Karpas-422 (cell line): ENCODE measurements around the gene CYP39A1. TPM values are rescaled to one million over a fixed set of nuclear protein-coding genes. Genes with fewer than 3 reads are reported as not detected.
A peak's percentile ranks its signal among the peaks of the same experiment; 100 is the strongest.

ENCODE experiments used
- DNase-seq: peaks from one replicate; pipeline ENCODE4 v3.0.0-alpha.2; 2015
- H2AFZ ChIP-seq: fragments of 200-600 bp; sonication (generic); 2 replicates; pipeline ENCODE4 v1.6.1; 2014; ENCODE audit warnings: antibody characterized with exemption, low read length, mixed read lengths
- H3K27ac ChIP-seq: fragments of 200-600 bp; sonication (generic); 2 replicates; pipeline ENCODE4 v1.5.1; 2014; ENCODE audit warnings: mild to moderate bottlenecking, low read length, moderate library complexity
- H3K27me3 ChIP-seq: fragments of 200-600 bp; sonication (generic); 2 replicates; pipeline ENCODE4 v1.6.1; 2014; ENCODE audit warnings: low read length, mixed read lengths
- H3K36me3 ChIP-seq: fragments of 200-600 bp; sonication (generic); 2 replicates; pipeline ENCODE4 v1.6.1; 2014; ENCODE audit warnings: low read length, mixed read lengths; ENCODE audit not compliant: insufficient read depth
- H3K4me1 ChIP-seq: fragments of 200-600 bp; sonication (generic); 2 replicates; pipeline ENCODE4 v1.6.1; 2014; ENCODE audit warnings: mild to moderate bottlenecking, low read length, mixed read lengths
- H3K4me2 ChIP-seq: fragments of 200-600 bp; sonication (generic); 2 replicates; pipeline ENCODE4 v1.6.1; 2014; ENCODE audit warnings: low read length, low read depth, mild to moderate bottlenecking; ENCODE audit not compliant: poor library complexity, severe bottlenecking
- H3K4me3 ChIP-seq: fragments of 200-600 bp; sonication (generic); 2 replicates; pipeline ENCODE4 v1.5.1; 2014; ENCODE audit warnings: mild to moderate bottlenecking, antibody characterized with exemption, low read length, mixed read lengths
- H3K79me2 ChIP-seq: fragments of 200-600 bp; sonication (generic); 2 replicates; pipeline ENCODE4 v1.6.1; 2014; ENCODE audit warnings: mild to moderate bottlenecking, low read length, mixed read lengths
- H3K9ac ChIP-seq: fragments of 200-600 bp; sonication (generic); 2 replicates; pipeline ENCODE4 v1.6.0; 2014; ENCODE audit warnings: low read length
- H3K9me2 ChIP-seq: fragments of 200-600 bp; sonication (generic), shearing (Covaris generic); replicated peaks from 2 replicates; pipeline ENCODE4 v1.6.0; 2014; ENCODE audit warnings: mild to moderate bottlenecking, low read length, moderate library complexity; ENCODE audit not compliant: insufficient read depth
- H3K9me3 ChIP-seq: fragments of 300-700, 200-600 bp; sonication (generic); 2 replicates; pipeline ENCODE4 v1.6.1; 2014; ENCODE audit warnings: low read length, mixed read lengths
- H4K20me1 ChIP-seq: fragments of 200-600 bp; sonication (generic); 2 replicates; pipeline ENCODE4 v1.6.1; 2014; ENCODE audit warnings: mild to moderate bottlenecking, antibody characterized with exemption, low read length, low read depth; ENCODE audit not compliant: insufficient read depth
- total RNA-seq: library from RNA; depleted of rRNA; stranded (reverse); fragments of >200 nt; shearing (Covaris generic); gene quantifications from 2 replicates; pipeline ENCODE4 v1.2.3, GENCODE V29; 2014; ENCODE audit warnings: low replicate concordance

The CYP39A1 gene
- total RNA-seq, 1 experiment from 2014 or later: 15.4 TPM

- no peak overlapping the region for H3K9ac ChIP-seq
- H3K27me3 ChIP-seq: no peaks in the 10 kb centered on the region
- no peaks in the 10 kb centered on the region for H4K20me1 ChIP-seq
- no peak overlapping the region for H2AFZ ChIP-seq
- H3K4me1 ChIP-seq: peaks cover 63% of the 10 kb centered on the region
- H3K4me2 ChIP-seq: no peak overlapping the region
- peak overlapping the region; percentile 95 for H3K27ac ChIP-seq
- no peak for DNase-seq
- no peaks in the 10 kb centered on the region for H3K9me3 ChIP-seq
- H3K79me2 ChIP-seq: no peaks in the 10 kb centered on the region
- H3K9me2 ChIP-seq: no peaks in the 10 kb centered on the region
- no peak overlapping the region for H3K4me3 ChIP-seq
- peaks cover 3% of the 10 kb centered on the region; the same call in 1 of the 2 replicates for H3K36me3 ChIP-seq
Observed at GRCh38 chr6:46628498-46628897, 24.1 kb downstream of the CYP39A1 start.

DNA sequence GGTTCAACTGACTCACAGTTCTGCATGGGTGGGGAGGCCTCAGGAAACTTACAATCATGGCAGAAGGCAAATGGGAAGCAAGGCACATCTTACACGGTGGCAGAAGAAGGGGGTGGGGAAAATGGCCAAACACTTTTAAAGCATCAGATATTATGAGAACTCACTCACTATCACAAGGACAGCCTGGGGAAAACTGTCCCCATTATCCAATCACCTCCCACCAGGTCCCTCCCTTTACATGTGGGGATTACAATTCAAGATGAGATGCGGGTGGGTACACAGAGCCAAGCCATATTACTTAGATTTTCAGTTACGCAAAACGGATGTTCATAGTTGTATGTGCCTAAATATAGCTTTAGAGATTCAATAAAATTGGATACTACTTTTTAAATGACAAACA, 25.6 kb downstream of the CYP39A1 start:
- Histone ChIP-seq H3K27ac (peak overlapping the region; percentile 95), H3K4me3 (0 out of 2 replicates have a peak overlapping the region, but pooled peaks have one; percentile 32), H3K4me1 (peaks cover 60% of the 10 kb centered on the region), H3K9me3 (no peaks in the 10 kb centered on the region), H3K27me3 (no peaks in the 10 kb centered on the region), H3K9me2 (no peaks in the 10 kb centered on the region), H4K20me1 (no peaks in the 10 kb centered on the region), H3K9ac (peak overlapping the region; percentile 48), H3K4me2 (peak overlapping the region; percentile 77), H3K36me3 (peaks cover 9% of the 10 kb centered on the region; the same call in 1 of the 2 replicates), H2AFZ (peak overlapping the region; percentile 15), H3K79me2 (no peaks in the 10 kb centered on the region)
- peak; percentile 68 for DNase-seq

GRCh38 chr6:46626228-46626909, 26.2 kb downstream of the CYP39A1 start:
- no peaks in the 10 kb centered on the region for H3K9me2 ChIP-seq
- H3K79me2 ChIP-seq: no peaks in the 10 kb centered on the region
- H3K9me3 ChIP-seq: no peaks in the 10 kb centered on the region
- H3K27me3 ChIP-seq: no peaks in the 10 kb centered on the region
- no peaks in the 10 kb centered on the region for H4K20me1 ChIP-seq
- peak overlapping the region; percentile 95 for H3K27ac ChIP-seq
- H3K4me3 ChIP-seq: peak overlapping the region; percentile 48
- peak overlapping the region; percentile 77 for H3K4me2 ChIP-seq
- H2AFZ ChIP-seq: peak overlapping the region; percentile 19
- H3K9ac ChIP-seq: peak overlapping the region; percentile 48
- peaks cover 9% of the 10 kb centered on the region; the same call in 1 of the 2 replicates for H3K36me3 ChIP-seq
- peak; percentile 87 for DNase-seq
- peaks cover 61% of the 10 kb centered on the region for H3K4me1 ChIP-seq

DNA sequence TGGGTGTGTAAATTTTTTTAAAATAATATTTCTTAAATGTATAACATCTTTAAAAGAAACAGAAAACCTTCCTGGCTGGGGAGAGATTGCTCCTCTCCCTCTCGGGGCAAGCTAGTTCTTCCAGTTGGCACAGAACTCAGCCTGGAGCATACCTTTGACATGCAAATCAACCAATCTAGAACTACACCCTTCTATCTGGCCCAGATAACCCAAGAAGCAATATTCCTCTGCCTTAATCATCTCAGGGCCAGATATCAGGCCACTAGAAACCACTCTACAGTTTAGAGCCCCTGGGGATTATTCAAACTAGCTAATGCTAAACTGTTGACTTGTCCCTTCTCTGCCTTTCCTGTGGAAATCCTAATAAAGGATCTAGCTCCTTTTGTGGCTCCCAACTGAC, 33.9 kb downstream of the CYP39A1 start:
- no peaks in the 10 kb centered on the region for H3K9me3 ChIP-seq
- peaks cover 13% of the 10 kb centered on the region; the same call in 1 of the 2 replicates for H3K4me1 ChIP-seq
- no peaks in the 10 kb centered on the region for H3K79me2 ChIP-seq
- H3K36me3 ChIP-seq: peaks cover 7% of the 10 kb centered on the region; the same call in 1 of the 2 replicates
- H3K9ac ChIP-seq: no peak overlapping the region
- no peak overlapping the region for H3K4me2 ChIP-seq
- no peaks in the 10 kb centered on the region for H3K27me3 ChIP-seq
- no peaks in the 10 kb centered on the region for H4K20me1 ChIP-seq
- H3K9me2 ChIP-seq: 0 out of 2 replicates have a peak, but pooled peaks cover 2% of the 10 kb centered on the region
- no peak overlapping the region for H2AFZ ChIP-seq
- no peak overlapping the region for H3K27ac ChIP-seq
- no peak overlapping the region for H3K4me3 ChIP-seq
- no peak for DNase-seq

DNA sequence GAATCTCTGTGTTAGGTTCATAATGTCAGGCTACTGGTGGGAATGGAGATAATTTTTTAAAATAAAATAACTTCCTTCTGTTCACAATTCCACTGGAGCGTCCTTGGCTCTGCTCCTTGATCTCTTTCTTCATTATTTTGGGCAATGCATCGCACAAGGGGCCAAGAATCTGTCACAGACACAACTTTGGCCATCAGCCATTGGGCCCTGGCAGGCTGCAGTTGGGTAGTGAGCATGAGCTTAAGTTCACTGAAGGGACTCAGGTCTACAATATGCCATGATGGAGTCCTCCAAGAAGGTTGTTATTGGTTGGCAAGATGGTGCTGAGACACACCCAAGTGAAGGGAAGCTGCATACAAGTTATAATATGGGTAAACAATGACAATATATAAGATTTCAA, 40.0 kb downstream of the CYP39A1 start:
- Histone ChIP-seq H3K4me2 (no peak overlapping the region), H3K9ac (no peak overlapping the region), H4K20me1 (no peaks in the 10 kb centered on the region), H3K79me2 (no peaks in the 10 kb centered on the region), H3K4me1 (peaks cover 8% of the 10 kb centered on the region), H2AFZ (no peak overlapping the region), H3K27ac (no peak overlapping the region), H3K27me3 (no peaks in the 10 kb centered on the region), H3K4me3 (no peak overlapping the region), H3K36me3 (no peaks in the 10 kb centered on the region), H3K9me2 (0 out of 2 replicates have a peak, but pooled peaks cover 2% of the 10 kb centered on the region), H3K9me3 (no peaks in the 10 kb centered on the region)
- DNase-seq: no peak

DNA sequence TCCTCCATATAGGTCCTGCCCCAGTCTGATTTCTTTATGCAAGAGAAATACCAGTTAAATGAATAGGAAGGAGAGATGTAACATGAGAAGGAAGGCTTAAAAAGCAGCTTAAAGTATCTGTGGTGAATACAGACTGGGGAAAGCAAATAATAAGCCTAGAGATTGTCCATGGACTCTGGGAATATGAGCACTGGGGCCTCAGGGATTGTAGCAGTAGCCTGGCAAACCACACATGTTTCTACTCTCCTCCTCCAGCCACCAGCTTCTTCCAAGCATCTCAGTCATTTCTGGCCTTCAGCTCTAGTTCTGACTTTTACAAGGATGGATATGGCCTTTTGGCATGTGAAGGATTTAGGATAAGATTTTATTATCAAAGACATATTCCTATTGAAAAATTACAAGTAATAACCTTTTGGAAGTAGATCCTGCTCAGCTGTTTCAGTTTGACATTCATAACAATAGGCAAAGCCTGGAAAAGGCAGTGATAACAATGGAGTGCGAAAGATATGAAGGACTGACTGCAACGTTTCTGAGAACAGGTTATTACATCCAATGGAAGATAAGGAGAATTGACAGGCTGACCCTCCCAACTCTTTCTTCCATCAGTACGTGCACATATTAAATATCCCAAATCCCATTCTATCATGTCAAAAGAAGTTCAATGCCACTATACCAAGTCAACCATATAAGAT, 41.6 kb downstream of the CYP39A1 start:
- Histone ChIP-seq H3K9me3 (no peaks in the 10 kb centered on the region), H3K4me2 (no peak overlapping the region), H3K9me2 (0 out of 2 replicates have a peak, but pooled peaks cover 2% of the 10 kb centered on the region), H3K4me1 (peaks cover 8% of the 10 kb centered on the region), H4K20me1 (no peaks in the 10 kb centered on the region), H3K9ac (no peak overlapping the region), H2AFZ (0 out of 2 replicates have a peak overlapping the region, but pooled peaks have one; percentile 3), H3K36me3 (no peaks in the 10 kb centered on the region), H3K4me3 (no peak overlapping the region), H3K27ac (no peak overlapping the region), H3K79me2 (no peaks in the 10 kb centered on the region), H3K27me3 (no peaks in the 10 kb centered on the region)
- no peak for DNase-seq

DNA sequence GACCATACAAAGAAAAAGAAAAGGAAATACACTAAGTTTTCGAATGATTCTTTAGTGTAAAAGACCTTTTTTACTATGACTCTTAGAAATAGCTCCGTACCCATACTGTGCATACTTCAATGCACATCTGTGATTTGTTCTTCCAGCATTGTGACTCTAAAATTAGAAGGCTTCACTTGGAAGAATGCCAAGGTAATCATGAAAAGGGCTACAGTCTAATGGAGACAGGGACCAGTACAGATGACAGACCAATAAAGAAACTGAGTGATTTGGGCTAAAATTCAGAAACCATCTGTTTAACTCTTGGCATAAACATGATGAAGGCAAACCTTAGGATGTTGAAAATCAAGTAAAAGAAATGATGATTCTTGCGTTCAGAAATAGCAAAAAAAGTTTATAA, 46.3 kb downstream of the CYP39A1 start:
- Histone ChIP-seq H4K20me1 (no peaks in the 10 kb centered on the region), H3K27ac (no peak overlapping the region)

DNA sequence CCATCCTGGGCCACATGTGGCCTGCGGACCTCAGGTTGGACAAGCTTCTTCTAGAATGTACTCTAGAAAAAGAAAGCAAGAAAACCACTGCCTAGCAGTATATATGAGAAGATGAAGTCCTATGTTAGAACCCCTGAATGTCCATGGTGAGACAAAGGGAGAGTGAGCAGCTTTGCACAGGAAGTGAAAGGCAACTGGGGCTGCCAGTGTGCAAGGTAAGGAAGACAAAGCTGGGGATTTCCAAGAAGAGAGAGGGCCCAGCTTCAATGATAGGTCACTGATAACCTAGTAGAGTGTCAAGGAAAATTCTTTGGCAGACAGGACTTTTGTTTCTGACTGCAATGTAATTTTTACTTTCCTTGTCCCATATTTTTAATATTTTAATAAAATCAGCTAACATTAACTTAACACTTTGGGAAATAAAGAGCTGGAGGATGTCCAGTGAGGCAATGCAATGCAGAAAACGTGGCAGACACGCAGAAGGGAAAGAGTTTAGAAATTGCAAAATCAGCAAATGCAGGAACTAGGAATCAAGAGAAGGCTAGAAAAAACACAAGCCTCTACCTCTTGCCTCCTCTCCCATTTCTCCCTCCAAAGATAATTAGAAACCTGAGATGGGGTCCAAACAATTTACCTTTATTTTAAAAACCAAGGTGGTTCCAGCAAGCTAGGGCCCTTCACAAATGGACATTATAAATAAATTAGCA, 47.4 kb downstream of the CYP39A1 start:
- Histone ChIP-seq H3K27me3 (no peaks in the 10 kb centered on the region), H3K9me3 (no peaks in the 10 kb centered on the region), H2AFZ (no peak overlapping the region), H3K4me3 (no peak overlapping the region), H3K4me1 (no peaks in the 10 kb centered on the region), H3K79me2 (no peaks in the 10 kb centered on the region), H4K20me1 (no peaks in the 10 kb centered on the region), H3K27ac (no peak overlapping the region), H3K4me2 (no peak overlapping the region), H3K9me2 (no peaks in the 10 kb centered on the region), H3K36me3 (no peaks in the 10 kb centered on the region), H3K9ac (no peak overlapping the region)
- no peak for DNase-seq

More for the DNA sequence above, 46.3 kb downstream of the CYP39A1 start:
- Histone ChIP-seq H3K4me3 (no peak overlapping the region), H3K9me3 (no peaks in the 10 kb centered on the region), H3K36me3 (no peaks in the 10 kb centered on the region), H3K4me1 (peaks cover 8% of the 10 kb centered on the region), H3K4me2 (no peak overlapping the region), H3K9ac (no peak overlapping the region), H3K9me2 (no peaks in the 10 kb centered on the region), H3K27me3 (no peaks in the 10 kb centered on the region), H3K79me2 (no peaks in the 10 kb centered on the region), H2AFZ (no peak overlapping the region)
- no peak for DNase-seq
